ENCODE data around the gene ACTL6B.

DNA sequence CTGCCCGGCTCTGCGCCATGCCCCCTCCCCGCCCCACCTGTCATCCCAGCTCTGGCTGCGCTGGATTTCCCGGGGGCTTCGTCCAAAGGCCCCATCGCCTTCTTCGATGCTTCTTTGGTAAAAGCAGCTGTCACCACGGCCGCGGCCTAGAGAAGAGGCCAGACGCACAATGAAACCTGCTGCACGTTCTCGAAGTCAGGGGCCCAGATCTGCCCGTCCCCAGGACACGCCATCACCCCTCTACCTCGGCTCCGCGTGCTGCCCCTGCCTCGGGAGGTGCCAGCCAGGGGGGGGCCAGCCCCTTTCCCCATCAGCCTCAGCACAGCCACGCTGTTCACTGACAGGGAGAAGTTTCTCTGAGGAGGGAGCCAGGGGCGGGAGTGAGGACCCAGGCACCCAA is 31.0 kb upstream of the ACTL6B start:
- TF ChIP-seq, protein P1, sequence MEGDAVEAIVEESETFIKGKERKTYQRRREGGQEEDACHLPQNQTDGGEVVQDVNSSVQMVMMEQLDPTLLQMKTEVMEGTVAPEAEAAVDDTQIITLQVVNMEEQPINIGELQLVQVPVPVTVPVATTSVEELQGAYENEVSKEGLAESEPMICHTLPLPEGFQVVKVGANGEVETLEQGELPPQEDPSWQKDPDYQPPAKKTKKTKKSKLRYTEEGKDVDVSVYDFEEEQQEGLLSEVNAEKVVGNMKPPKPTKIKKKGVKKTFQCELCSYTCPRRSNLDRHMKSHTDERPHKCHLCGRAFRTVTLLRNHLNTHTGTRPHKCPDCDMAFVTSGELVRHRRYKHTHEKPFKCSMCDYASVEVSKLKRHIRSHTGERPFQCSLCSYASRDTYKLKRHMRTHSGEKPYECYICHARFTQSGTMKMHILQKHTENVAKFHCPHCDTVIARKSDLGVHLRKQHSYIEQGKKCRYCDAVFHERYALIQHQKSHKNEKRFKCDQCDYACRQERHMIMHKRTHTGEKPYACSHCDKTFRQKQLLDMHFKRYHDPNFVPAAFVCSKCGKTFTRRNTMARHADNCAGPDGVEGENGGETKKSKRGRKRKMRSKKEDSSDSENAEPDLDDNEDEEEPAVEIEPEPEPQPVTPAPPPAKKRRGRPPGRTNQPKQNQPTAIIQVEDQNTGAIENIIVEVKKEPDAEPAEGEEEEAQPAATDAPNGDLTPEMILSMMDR (IDR thresholded peaks at IDR 0.05; ENCODE audit: extremely low read depth in 1 of 2, insufficient read depth in 1 of 2, low read depth in 1 of 2, low read length in 2 of 2): no peak
- no peak for TF ChIP-seq GATA2 (IDR thresholded peaks at IDR 0.05; ENCODE audit: insufficient read depth, insufficient read length, low read depth, low read length)
- TF ChIP-seq, protein P2, sequence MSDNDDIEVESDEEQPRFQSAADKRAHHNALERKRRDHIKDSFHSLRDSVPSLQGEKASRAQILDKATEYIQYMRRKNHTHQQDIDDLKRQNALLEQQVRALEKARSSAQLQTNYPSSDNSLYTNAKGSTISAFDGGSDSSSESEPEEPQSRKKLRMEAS (IDR thresholded peaks at IDR 0.05; ENCODE audit: insufficient read depth, insufficient read length): no peak
- TF ChIP-seq POLR2A (IDR thresholded peaks at IDR 0.05; ENCODE audit: low read depth, low read length): no peak
- TF ChIP-seq POLR2AphosphoS5 (IDR thresholded peaks at IDR 0.05; ENCODE audit: insufficient read depth, low read depth, low read length): no peak
- no peak for TF ChIP-seq MYC (IDR thresholded peaks at IDR 0.05; ENCODE audit: low read depth, low read length)
- TF ChIP-seq JUN (IDR thresholded peaks at IDR 0.05; ENCODE audit: borderline replicate concordance, insufficient read depth, insufficient read length, low read depth): no peak
